Measurements from ENCODE around the gene MGAT3.
A peak's percentile ranks its signal among the peaks of the same experiment; 100 is the strongest.

The MGAT3 gene

DNA sequence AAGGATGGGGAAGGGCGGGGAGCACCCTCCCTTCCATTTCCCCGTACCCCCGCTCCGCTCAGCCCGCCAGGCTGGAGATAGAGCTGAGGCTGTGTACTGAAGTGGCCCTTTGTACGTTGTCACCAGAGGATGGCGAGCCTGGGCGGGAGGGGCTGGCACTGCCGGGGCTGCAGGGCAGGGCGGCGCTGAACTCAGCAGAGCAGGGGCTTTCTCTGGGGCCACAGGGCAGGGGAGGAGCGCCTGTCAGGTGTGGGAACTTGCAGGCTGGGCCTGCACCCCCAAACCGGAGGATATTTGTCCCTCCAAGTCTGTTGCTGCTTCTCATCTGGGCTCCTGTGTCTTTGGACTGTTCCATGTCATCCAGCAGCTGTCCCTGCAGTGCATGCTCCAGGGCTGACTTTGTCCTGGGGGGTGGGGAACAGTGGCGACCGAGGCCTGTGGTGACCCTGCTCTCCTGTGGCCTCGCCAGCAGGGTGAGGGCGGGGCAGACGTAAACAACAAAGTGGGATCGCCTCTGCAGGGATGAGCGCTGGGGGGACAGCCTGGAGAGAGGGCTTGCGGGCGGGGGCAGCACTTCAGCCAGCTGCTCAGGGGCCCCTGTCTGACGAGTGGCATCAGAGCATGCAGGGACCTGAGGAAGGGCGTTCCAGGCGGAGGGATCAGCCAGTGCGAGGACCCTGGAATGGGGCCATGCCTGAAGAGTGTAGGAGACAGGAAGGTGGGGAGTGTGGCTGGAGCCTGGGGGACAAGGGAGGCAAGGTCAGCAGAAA, 13.1 kb downstream of the MGAT3 start:
- no peaks in the 10 kb centered on the region for H3K36me3 ChIP-seq (ENCODE audit: insufficient read depth, low read length)
- peaks cover 3% of the 10 kb centered on the region for H3K27me3 ChIP-seq (ENCODE audit: insufficient read depth, low read length, poor library complexity)
- H3K9me3 ChIP-seq (ENCODE audit: insufficient read depth, low read length, severe bottlenecking): no peaks in the 10 kb centered on the region
- no peak overlapping the region for H3K9ac ChIP-seq (ENCODE audit: low read depth, low read length)
- H4K20me1 ChIP-seq (ENCODE audit: insufficient read depth, low read length): no peaks in the 10 kb centered on the region
- no peak overlapping the region for H3K27ac ChIP-seq (ENCODE audit: low read length)
- no peaks in the 10 kb centered on the region; the same call in 1 of the 2 replicates for H3K4me1 ChIP-seq (ENCODE audit: insufficient read depth, low read length)
- no peak overlapping the region for H3K4me2 ChIP-seq (ENCODE audit: insufficient read depth, low read length)
- no peaks in the 10 kb centered on the region for H3K79me2 ChIP-seq (ENCODE audit: insufficient read depth, low read length)
- TF ChIP-seq EZH2 (IDR thresholded peaks at IDR 0.05; ENCODE audit: borderline replicate concordance, low read depth, low read length, severe bottlenecking): no peak
- TF ChIP-seq, protein P1, sequence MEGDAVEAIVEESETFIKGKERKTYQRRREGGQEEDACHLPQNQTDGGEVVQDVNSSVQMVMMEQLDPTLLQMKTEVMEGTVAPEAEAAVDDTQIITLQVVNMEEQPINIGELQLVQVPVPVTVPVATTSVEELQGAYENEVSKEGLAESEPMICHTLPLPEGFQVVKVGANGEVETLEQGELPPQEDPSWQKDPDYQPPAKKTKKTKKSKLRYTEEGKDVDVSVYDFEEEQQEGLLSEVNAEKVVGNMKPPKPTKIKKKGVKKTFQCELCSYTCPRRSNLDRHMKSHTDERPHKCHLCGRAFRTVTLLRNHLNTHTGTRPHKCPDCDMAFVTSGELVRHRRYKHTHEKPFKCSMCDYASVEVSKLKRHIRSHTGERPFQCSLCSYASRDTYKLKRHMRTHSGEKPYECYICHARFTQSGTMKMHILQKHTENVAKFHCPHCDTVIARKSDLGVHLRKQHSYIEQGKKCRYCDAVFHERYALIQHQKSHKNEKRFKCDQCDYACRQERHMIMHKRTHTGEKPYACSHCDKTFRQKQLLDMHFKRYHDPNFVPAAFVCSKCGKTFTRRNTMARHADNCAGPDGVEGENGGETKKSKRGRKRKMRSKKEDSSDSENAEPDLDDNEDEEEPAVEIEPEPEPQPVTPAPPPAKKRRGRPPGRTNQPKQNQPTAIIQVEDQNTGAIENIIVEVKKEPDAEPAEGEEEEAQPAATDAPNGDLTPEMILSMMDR (IDR thresholded peaks at IDR 0.05; ENCODE audit: borderline replicate concordance, extremely low read depth, low read length, poor library complexity, severe bottlenecking): no peak
- no peak for DNase-seq
- ATAC-seq (ENCODE audit: insufficient read depth, low read depth): no peak
- no peak overlapping the region for H3K4me3 ChIP-seq (ENCODE audit: low read depth in 1 of 2, low read length in 2 of 2)
- H2AFZ ChIP-seq (ENCODE audit: low read depth, low read length): no peak overlapping the region

DNA sequence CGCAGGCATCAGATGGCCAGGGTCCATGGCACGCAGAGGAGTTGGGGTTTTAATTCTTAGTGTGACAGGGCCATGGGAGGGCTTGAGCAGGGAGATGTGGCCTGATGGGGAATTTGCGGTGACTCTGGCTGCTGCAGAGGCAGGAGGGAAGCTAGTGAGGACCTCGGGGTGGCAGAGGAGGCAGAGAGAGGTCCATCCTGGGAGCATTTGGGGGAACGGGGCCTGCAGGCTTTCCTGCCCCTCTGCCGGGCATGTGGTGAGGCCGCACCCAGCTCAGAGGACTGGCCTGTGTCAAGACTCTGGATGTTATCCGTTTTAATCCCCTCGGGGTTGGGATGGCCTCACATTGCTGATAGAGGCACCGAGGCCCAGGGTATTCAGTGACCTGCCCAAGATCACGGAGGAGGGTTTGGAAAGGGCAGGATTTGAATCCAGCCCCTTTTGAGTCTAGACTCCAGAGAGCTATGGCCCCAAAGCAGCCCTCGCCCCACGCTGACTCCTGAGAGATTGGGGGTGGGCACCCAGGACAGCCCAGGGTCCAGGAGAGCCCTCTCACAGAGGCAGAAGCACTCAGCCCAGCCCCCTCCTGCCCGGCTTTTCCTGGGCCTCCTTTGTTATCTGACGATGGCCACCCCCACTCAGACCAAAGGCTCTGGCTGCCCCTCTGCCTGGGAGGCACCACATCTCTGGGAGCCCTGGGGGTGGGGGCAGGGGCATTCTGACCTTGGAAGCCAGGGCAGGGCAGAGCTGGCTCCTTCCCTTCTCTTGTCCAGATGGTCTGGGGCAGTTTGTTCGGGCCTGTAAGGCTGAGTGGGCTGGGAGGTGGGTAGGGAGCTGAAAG, 13.9 kb downstream of the MGAT3 start:
- Histone ChIP-seq H2AFZ (ENCODE audit: low read depth, low read length) (no peak overlapping the region), H3K79me2 (ENCODE audit: insufficient read depth, low read length) (no peaks in the 10 kb centered on the region), H3K4me2 (ENCODE audit: insufficient read depth, low read length) (no peak overlapping the region), H3K27me3 (ENCODE audit: insufficient read depth, low read length, poor library complexity) (peaks cover 3% of the 10 kb centered on the region), H3K36me3 (ENCODE audit: insufficient read depth, low read length) (no peaks in the 10 kb centered on the region), H3K4me1 (ENCODE audit: insufficient read depth, low read length) (no peaks in the 10 kb centered on the region; the same call in 1 of the 2 replicates), H3K4me3 (ENCODE audit: low read depth in 1 of 2, low read length in 2 of 2) (no peak overlapping the region), H3K9ac (ENCODE audit: low read depth, low read length) (no peak overlapping the region), H3K27ac (ENCODE audit: low read length) (no peak overlapping the region), H4K20me1 (ENCODE audit: insufficient read depth, low read length) (no peaks in the 10 kb centered on the region), H3K9me3 (ENCODE audit: insufficient read depth, low read length, severe bottlenecking) (no peaks in the 10 kb centered on the region)
- no peak for TF ChIP-seq EZH2 (IDR thresholded peaks at IDR 0.05; ENCODE audit: borderline replicate concordance, low read depth, low read length, severe bottlenecking)
- TF ChIP-seq, protein P1 (IDR thresholded peaks at IDR 0.05; ENCODE audit: borderline replicate concordance, extremely low read depth, low read length, poor library complexity, severe bottlenecking): no peak
- DNase-seq: no peak
- ATAC-seq (ENCODE audit: insufficient read depth, low read depth): no peak

DNA sequence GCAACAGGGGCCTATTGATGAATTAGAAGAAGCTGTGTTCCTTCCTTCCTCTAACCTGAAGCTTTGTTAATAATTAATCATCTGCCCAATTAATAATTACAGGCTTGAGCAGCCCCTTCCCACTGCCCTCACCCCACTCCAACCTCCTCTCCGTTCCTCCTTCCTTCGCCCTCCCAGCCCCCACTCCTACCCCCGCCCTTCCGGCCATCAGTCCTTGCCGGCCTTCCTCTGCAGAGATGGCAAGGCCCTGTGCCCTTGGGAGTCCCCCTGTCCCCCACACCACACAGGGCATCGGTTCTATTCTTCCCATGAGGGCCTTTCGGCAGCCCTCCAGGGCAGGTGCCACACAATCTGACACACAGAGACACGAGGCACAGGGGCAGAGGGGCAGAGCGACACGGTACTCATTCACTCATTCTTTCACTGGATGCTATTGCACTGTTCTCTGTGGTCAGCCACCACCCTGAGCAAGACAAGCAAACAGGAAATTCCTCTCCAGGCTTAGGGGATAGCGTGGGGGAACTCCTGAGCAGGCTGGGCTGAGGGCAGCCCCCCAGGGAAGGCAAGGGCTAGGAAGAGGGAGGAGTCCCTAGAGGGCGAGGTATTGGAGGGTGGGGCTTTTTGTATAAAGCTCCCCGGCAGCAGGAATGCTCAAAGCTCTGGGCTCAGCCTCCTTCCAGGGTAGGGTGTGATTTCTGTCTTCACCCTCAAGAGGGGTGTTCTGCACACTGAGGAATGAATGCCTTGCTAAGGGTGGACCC, 14.7 kb downstream of the MGAT3 start:
- H3K9me3 ChIP-seq (ENCODE audit: insufficient read depth, low read length, severe bottlenecking): no peaks in the 10 kb centered on the region
- ATAC-seq (ENCODE audit: insufficient read depth, low read depth) (peak; percentile 33; the same call in 2 of the 3 replicates), DNase-seq (no peak)
- TF ChIP-seq, protein P1 (IDR thresholded peaks at IDR 0.05; ENCODE audit: borderline replicate concordance, extremely low read depth, low read length, poor library complexity, severe bottlenecking): no peak
- TF ChIP-seq EZH2 (IDR thresholded peaks at IDR 0.05; ENCODE audit: borderline replicate concordance, low read depth, low read length, severe bottlenecking): no peak
- no peak overlapping the region for H3K4me2 ChIP-seq (ENCODE audit: insufficient read depth, low read length)
- no peak overlapping the region for H3K27ac ChIP-seq (ENCODE audit: low read length)
- no peak overlapping the region for H2AFZ ChIP-seq (ENCODE audit: low read depth, low read length)
- no peaks in the 10 kb centered on the region; the same call in 1 of the 2 replicates for H4K20me1 ChIP-seq (ENCODE audit: insufficient read depth, low read length)
- H3K36me3 ChIP-seq (ENCODE audit: insufficient read depth, low read length): no peaks in the 10 kb centered on the region
- no peak overlapping the region for H3K9ac ChIP-seq (ENCODE audit: low read depth, low read length)
- no peaks in the 10 kb centered on the region; the same call in 1 of the 2 replicates for H3K4me1 ChIP-seq (ENCODE audit: insufficient read depth, low read length)
- no peak overlapping the region for H3K4me3 ChIP-seq (ENCODE audit: low read depth in 1 of 2, low read length in 2 of 2)
- no peaks in the 10 kb centered on the region for H3K79me2 ChIP-seq (ENCODE audit: insufficient read depth, low read length)
- H3K27me3 ChIP-seq (ENCODE audit: insufficient read depth, low read length, poor library complexity): peaks cover 3% of the 10 kb centered on the region

Data from DND-41 (cell line).